Measurements from ENCODE around the gene ABCA7.
"Not testable (repeated sequence)": the region's sequence is repeated elsewhere in the genome, so short reads cannot be mapped to it uniquely, and the experiment has no call there.

ABCA7 gene

DNA sequence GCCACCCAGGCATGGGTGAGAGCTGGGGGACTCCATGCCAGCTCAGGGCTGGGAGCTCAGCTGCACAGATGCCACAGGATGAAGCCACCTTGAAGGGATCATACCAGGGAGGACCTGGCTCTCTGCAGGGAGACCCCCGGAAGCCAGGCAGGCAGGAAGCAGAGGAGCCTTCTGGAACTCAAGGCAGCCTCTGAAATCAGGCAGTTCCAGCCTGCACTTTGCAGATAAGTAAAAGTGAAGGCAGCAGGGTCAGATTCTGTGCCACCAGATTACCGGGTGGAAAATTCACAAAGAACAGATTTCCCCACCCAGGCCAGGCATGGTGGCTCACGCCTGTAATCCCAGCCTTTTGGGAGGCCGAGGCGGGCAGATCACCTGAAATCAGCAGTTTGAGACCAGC lies 21.5 kb upstream of the ABCA7 start:
- no peak overlapping the region for H3K27ac Mint-ChIP-seq
- H3K36me3 Mint-ChIP-seq (ENCODE audit: low read depth): peaks cover 5% of the 10 kb centered on the region
- no peaks in the 10 kb centered on the region for H3K9me3 Mint-ChIP-seq
- H3K27me3 Mint-ChIP-seq (ENCODE audit: low read depth): no peaks in the 10 kb centered on the region
- peaks cover 26% of the 10 kb centered on the region for H3K4me1 Mint-ChIP-seq (ENCODE audit: low read depth)
- peak overlapping the region; percentile 58 for H3K4me3 Mint-ChIP-seq

DNA sequence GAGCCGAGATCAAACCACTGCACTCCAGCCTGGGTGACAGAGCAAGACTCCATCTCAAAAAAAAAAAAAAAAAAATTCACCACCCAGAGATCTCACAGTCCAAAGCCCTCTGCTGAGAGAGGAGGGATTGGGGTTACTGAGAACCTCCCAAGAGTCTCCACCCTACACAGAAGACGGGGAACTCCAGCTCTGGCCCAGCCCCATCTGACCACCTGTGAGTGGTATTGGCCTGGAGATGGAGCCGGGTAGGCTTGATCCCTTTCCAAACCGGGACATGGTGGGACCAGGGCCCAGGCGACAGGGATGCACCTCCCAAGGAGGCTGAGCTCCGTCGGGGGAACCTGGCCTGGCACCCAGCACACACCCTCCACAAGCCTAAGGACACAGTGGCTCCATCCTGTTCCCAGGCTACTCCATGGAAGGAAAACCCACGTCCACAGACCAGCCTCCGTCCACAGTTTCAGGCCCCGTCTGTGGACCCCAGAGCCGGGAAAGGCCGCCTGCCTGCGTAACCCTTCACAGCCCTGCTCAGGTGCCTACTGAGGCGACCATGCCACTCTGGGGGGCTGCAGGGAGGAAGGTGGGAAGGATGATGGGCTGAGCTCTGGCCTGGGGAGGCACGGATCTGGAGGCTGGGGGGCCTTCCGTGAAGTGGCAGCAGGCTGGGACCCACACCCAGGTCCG lies 20.8 kb upstream of the ABCA7 start:
- Mint-ChIP-seq H3K9me3 (no peaks in the 10 kb centered on the region), H3K36me3 (ENCODE audit: low read depth) (peaks cover 4% of the 10 kb centered on the region), H3K27ac (peak overlapping the region; percentile 63), H3K4me3 (peak overlapping the region; percentile 58), H3K27me3 (ENCODE audit: low read depth) (no peaks in the 10 kb centered on the region), H3K4me1 (ENCODE audit: low read depth) (peaks cover 26% of the 10 kb centered on the region)

DNA sequence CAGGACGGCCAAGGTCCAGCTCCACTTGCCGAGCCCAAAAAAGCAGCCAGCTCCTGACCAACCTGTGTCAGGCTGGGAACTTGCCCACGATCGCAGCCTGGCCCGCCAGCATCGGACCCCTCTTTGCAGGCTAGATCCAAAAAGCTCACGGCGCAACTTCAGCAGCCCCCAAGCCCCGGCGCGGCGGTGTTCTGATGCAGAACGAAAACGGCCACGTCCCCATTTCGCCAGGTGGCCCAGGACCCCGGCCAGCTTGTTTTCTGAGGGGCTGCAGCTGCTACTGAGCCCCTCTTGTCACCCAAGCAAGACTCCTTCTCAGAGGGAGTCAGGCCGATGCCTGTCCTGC lies 20.3 kb upstream of the ABCA7 start:
- Mint-ChIP-seq H3K4me1 (ENCODE audit: low read depth) (peaks cover 24% of the 10 kb centered on the region), H3K27me3 (ENCODE audit: low read depth) (no peaks in the 10 kb centered on the region), H3K9me3 (no peaks in the 10 kb centered on the region), H3K27ac (peak overlapping the region; percentile 94), H3K36me3 (ENCODE audit: low read depth) (peaks cover 3% of the 10 kb centered on the region), H3K4me3 (peak overlapping the region; percentile 97)

DNA sequence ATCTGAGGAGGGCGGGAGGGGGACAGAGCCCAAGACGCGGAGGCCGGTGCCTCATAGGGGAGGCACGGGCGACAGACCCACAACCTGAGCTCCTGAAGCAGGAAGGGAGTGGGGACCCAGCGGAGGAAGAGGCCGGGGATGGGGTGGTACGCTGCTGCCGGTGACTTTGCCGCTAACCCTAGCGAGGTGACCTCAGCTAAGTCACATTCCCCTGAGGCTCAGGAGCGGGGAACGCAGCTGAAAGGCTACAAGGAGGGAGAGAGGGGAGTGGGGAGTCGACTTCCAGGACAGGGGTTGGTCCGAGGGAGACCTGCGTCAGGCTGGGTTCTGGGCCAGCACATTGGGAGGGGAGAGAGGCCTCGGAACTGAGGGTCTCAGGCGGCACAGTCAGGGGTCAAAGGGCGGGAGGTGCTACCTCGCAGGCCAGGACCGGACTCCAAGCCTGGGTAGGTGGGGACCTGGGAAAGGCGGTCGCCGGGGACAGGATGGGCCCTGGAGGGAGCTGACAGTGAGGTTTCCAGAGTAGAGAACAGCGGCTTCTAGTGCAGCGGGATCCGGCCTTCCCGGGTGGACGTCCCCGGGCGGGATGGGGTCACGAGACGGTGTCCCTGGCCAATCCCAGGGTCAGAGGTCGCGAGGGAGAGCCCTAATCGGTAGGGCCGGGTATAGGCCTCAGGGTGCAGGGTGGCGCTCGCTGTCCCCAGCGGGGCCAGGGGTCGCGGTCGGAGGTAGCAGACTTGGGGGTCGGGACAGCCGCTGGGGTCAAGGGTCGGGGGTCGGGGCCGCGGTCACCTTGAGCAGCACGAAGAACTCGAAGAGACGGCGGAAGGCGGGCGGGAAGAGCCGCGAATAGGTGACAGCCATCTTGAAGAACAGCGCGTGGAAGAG lies 19.7 kb upstream of the ABCA7 start:
- H3K36me3 Mint-ChIP-seq (ENCODE audit: low read depth): peaks cover 3% of the 10 kb centered on the region
- no peaks in the 10 kb centered on the region for H3K27me3 Mint-ChIP-seq (ENCODE audit: low read depth)
- peak overlapping the region; percentile 94 for H3K27ac Mint-ChIP-seq
- H3K9me3 Mint-ChIP-seq: no peaks in the 10 kb centered on the region
- H3K4me3 Mint-ChIP-seq: peak overlapping the region; percentile 97
- peaks cover 24% of the 10 kb centered on the region for H3K4me1 Mint-ChIP-seq (ENCODE audit: low read depth)

DNA sequence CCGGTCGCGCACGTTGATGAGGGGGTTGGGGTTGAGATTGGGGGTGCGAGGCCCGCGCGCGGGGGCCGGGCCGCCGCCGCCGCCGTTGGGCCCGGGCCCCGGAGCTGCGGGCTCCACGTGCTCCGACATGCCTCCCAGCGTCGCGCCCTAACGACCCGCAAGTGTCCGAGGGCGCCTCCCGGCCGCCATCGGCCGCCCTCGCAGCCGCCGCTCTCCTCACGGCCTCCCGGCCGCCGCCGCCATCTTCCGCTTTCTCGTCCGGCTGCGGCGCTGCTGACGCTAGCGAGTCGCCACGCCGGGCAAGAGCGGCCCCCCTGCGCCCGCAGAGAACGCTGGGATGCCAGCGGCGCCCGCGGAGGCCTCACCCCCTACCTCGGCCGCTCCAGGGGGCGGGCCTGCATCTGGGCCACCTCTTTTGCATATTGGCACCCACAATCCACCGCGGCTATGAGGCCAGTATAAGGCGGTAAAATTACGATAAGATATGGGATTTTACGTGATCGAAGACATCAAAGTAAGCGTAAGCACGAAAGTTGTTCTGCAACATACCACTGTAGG lies 19.0 kb upstream of the ABCA7 start, which contains the start of gene TMEM259:
Gene TMEM259 (minus strand): TSS at position 256 of the 558 bp plus-strand sequence. CDS start 127 bp downstream, at position 129.
- no peaks in the 10 kb centered on the region for H3K9me3 Mint-ChIP-seq
- H3K4me3 Mint-ChIP-seq: peak within 1 kb of the TSS; percentile 97
- H3K36me3 Mint-ChIP-seq (ENCODE audit: low read depth): peaks cover 3% of the 10 kb centered on the region
- peaks cover 26% of the 10 kb centered on the region for H3K4me1 Mint-ChIP-seq (ENCODE audit: low read depth)
- peak within 1 kb of the TSS; percentile 99 for H3K27ac Mint-ChIP-seq
- H3K27me3 Mint-ChIP-seq (ENCODE audit: low read depth): no peaks in the 10 kb centered on the region

DNA sequence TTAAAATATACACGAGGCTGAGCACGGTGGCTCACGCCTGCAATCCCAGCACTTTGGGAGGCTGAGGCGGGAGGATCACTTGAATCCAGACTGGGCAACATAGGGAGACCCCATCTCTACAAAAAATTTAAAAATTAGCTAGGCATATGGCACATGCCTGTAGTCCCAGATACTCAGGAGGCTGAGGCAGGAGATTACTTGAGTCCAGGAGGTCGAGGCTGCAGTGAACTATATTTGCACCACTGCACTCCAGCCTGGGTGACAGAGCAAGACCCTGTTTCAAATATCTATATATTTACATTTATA lies 16.1 kb upstream of the ABCA7 start:
- peaks cover 16% of the 10 kb centered on the region for H3K4me1 Mint-ChIP-seq (ENCODE audit: low read depth)
- H3K4me3 Mint-ChIP-seq; H3K27me3 Mint-ChIP-seq (ENCODE audit: low read depth); H3K27ac Mint-ChIP-seq; H3K36me3 Mint-ChIP-seq (ENCODE audit: low read depth); H3K9me3 Mint-ChIP-seq: not testable (repeated sequence)

DNA sequence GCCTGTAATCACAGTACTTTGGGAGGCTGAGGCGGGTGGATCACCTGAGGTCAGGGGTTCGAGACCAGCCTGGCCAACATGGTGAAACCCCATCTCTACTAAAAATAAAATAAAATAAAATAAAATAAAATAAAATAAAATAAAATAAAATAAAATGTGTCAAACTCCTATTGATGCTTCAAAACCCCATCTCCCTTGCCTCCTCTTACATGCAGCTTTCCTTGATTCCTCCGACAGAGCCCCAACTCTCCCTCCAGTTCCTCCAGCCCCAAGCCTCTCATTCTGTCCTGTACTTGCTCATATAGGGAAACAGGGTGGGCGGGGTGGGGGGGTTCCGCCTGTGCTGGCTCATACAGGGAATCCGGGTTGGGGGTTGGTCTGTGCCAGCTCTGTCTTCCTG lies 14.8 kb upstream of the ABCA7 start:
- H3K27me3 Mint-ChIP-seq (ENCODE audit: low read depth); H3K9me3 Mint-ChIP-seq: not testable (repeated sequence)
- H3K4me1 Mint-ChIP-seq (ENCODE audit: low read depth): peaks cover 15% of the 10 kb centered on the region
- H3K27ac Mint-ChIP-seq: peak overlapping the region; percentile 67
- H3K4me3 Mint-ChIP-seq: peak overlapping the region; percentile 54
- peaks cover 11% of the 10 kb centered on the region for H3K36me3 Mint-ChIP-seq (ENCODE audit: low read depth)

DNA sequence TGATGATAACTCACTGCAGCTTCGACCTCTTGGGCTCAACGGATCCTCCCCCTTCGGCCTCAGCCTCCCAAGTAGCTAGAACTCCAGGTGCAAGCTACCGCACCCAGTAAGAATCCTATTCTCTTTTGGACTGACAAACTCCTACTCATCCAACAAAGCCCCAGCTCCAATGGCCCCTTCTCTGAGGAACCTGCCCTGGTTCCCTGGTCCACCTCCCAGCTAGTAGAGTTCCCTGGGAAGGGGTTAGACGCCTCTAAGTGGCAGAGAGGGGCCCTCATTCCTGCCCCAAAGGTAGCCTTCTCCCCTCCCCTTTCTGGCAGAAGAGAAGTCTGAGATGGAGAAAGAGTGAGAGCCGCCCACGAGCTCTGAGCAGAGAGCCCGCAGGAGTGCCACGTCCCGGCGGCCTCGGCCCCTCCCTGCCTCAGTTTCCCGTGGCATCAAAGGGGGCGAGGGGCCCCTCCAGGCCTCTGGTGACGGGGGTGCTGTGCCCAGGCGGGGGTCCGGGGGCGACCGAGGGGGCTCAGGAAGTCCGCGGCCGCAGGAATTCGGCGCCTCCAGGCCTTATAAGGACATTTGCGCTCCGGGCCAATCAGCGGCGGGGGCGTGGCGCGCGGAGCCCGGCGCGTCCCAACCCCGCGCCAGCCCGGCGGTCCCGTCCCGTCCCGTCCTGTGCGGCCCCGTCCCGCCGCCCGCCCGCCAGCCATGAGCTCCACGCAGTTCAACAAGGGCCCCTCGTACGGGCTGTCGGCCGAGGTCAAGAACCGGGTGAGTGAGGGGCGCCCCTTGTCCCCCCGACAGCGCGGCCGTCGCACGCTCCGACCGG lies 13.7 kb upstream of the ABCA7 start, which contains the start of gene CNN2:
Gene CNN2 (plus strand): TSS at position 649 of the 823 bp plus-strand sequence. CDS start 54 bp downstream, at position 703.
- Mint-ChIP-seq H3K27me3 (ENCODE audit: low read depth) (no peaks in the 10 kb centered on the region), H3K36me3 (ENCODE audit: low read depth) (peaks cover 14% of the 10 kb centered on the region), H3K4me3 (peak within 1 kb of the TSS; percentile 95), H3K9me3 (no peaks in the 10 kb centered on the region), H3K4me1 (ENCODE audit: low read depth) (peaks cover 21% of the 10 kb centered on the region), H3K27ac (peak within 1 kb of the TSS; percentile 87)

DNA sequence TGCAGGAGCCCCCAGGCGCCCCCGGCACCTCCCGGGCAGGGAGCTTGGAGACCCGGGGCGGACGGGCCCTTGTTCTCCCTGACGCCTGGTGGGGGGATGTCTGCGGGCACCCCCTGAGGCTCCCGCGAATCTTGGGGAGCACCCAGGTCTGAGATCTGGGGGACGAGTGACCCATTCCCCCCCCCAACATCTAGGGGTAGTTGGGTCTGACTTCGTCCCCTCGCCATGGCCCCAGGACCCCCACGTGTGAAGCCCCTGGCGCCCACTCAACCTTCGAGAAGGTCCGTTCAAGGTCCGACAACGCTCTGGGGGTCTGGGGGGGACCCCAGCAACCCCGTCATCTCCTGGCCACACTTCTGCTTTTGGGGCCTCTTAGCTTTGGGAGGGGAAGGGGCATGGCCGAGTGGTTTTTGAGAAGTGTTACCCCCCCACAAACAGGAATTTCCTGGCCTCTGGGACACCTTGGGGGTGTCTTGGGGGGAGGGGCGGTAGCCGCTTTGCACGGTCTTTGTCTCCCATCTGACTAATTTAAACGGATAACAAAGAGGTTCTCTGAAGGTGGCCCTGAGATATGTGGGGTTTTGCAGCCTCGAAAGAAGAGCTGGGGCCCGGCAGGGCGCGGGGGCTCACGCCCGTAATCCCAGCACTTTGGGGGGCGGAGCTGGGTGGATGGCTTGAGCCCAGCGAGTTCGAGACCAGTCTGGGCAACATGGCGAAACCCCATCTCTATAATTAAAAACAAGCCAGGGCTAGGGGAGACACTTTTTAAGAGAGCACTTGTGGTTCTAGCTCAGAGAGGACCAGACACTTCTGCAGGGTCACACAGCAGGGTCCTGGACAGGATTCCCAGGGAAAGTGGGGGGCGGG lies 12.9 kb upstream of the ABCA7 start:
- H3K4me1 Mint-ChIP-seq (ENCODE audit: low read depth): peaks cover 17% of the 10 kb centered on the region
- H3K4me3 Mint-ChIP-seq: peak overlapping the region; percentile 95
- peaks cover 18% of the 10 kb centered on the region for H3K36me3 Mint-ChIP-seq (ENCODE audit: low read depth)
- H3K27me3 Mint-ChIP-seq (ENCODE audit: low read depth): no peaks in the 10 kb centered on the region
- peak overlapping the region; percentile 87 for H3K27ac Mint-ChIP-seq
- H3K9me3 Mint-ChIP-seq: no peaks in the 10 kb centered on the region

DNA sequence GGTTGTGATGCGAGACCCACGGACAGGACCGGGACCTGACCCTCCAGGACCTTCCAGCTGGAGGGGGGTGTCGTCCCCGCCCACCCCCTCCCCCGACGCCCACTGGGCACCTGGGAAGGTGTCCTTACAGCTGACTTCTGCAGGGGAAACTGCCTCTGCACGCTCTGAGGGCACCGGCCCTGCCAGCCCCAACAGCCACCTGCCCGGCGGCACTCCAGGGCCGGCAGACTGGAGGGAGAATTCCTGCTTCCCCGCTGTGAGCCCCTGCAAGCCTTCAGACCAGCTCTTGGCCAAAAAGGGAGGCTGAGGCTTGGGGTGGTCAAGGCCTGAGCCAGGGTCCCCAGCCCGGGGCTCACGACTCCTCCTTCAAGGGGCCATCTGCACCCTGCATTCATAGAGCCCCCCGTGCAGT lies 12.3 kb upstream of the ABCA7 start:
- Mint-ChIP-seq H3K27me3 (ENCODE audit: low read depth) (no peaks in the 10 kb centered on the region), H3K36me3 (ENCODE audit: low read depth) (peaks cover 24% of the 10 kb centered on the region), H3K9me3 (no peaks in the 10 kb centered on the region), H3K4me3 (peak overlapping the region; percentile 95), H3K27ac (peak overlapping the region; percentile 65), H3K4me1 (ENCODE audit: low read depth) (peaks cover 23% of the 10 kb centered on the region)

DNA sequence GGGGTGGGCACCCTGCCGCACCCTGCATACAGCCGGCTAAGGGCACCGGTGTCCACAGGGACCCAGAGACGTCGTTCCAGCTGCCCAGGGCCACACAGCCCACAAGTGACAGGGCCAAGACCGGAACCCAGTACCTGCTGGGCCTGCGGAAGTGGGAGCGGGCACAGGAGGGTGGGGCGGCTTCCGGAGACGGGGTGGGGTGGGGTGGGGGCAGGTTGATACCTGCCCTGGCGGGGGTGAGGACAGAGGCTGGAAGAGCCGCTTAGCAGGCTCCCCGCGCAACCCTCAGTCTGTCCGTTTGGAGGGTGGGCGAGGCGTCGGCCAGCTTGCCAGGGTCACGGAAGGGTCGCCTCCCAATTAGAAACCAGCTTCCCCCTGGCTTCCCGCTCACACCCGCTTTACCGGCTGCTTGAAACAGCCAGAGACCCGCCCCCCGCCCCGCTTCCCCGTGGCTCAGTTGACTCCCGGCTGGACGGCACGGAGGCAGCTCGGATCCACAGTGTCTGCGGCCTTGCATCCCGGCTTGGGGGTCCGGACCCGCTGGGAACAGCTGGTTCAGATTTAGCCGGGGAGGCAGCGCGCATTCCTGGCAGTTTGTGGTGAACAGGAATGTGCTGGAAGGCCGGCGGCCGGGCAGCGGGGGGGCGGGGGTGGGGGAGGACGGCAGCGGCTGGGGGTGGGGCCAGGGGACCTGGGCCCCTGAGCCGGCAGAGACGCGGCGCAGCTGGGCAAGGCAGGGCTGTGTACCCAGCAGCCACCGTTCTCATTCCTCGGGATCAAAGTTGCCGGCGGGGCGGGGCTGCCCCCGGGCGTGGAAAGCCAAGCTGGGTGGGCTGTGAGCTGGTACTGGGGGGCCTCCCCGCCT lies 11.6 kb upstream of the ABCA7 start:
- Mint-ChIP-seq H3K36me3 (ENCODE audit: low read depth) (peaks cover 29% of the 10 kb centered on the region), H3K9me3 (no peaks in the 10 kb centered on the region), H3K27me3 (ENCODE audit: low read depth) (no peaks in the 10 kb centered on the region), H3K4me1 (ENCODE audit: low read depth) (peaks cover 26% of the 10 kb centered on the region), H3K27ac (peak overlapping the region; percentile 65), H3K4me3 (peak overlapping the region; percentile 85)

DNA sequence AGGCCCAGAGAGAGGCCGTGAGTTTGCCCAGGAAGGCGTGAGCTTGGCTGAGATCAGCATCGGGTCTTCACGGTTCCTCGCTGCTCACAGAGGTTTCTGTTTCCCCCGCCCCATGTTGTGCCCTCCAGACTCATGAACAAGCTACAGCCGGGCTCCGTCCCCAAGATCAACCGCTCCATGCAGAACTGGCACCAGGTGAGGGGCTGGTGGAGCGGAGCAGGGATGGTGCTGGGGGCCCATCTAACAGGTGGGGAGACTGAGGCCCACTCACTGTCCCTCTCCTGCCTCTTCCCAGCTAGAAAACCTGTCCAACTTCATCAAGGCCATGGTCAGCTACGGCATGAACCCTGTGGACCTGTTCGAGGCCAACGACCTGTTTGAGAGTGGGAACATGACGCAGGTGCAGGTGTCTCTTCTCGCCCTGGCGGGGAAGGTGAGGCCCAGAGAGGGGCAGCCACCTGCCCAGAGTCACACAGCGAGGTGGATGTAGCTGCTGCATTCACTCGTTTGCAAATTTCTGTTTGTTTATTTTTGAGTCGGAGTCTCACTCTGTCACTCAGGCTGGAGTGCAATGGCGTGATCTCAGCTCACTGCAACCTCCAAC lies 7.5 kb upstream of the ABCA7 start:
- peaks cover 42% of the 10 kb centered on the region for H3K36me3 Mint-ChIP-seq (ENCODE audit: low read depth)
- no peaks in the 10 kb centered on the region for H3K9me3 Mint-ChIP-seq
- H3K4me3 Mint-ChIP-seq: no peak overlapping the region
- no peaks in the 10 kb centered on the region for H3K27me3 Mint-ChIP-seq (ENCODE audit: low read depth)
- no peak overlapping the region for H3K27ac Mint-ChIP-seq
- H3K4me1 Mint-ChIP-seq (ENCODE audit: low read depth): peaks cover 36% of the 10 kb centered on the region

Measured in T-helper 1 cell treated with Interleukin-12 subunit alpha and Interleukin-12 subunit beta and Interleukin-4 antibody, amounts not matched to agents 30 μg/mL and 1 μg/mL, for 36 hours (primary cell).